Measurements from ENCODE around the gene DIAPH2.

The DIAPH2 gene

DNA sequence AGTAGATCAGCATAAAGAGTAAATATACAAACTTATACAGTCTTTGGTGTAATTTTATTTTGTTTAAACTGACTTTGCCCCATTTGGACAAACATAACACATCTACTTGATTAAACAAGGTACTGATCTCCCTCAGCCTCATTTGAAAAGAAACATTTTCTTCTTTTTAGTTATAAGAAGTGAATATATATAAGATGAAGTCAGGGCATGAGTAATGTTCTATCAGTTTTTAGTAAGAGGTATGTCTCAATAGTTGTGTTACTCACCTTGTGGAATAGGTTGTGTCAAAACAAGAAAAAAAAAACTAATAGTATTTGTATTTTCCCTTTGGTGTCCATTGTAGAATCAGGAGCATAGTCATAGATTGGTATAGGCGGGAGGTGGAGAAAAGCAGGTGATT, 526.4 kb downstream of the DIAPH2 start:
- DNase-seq, result no peak

DNA sequence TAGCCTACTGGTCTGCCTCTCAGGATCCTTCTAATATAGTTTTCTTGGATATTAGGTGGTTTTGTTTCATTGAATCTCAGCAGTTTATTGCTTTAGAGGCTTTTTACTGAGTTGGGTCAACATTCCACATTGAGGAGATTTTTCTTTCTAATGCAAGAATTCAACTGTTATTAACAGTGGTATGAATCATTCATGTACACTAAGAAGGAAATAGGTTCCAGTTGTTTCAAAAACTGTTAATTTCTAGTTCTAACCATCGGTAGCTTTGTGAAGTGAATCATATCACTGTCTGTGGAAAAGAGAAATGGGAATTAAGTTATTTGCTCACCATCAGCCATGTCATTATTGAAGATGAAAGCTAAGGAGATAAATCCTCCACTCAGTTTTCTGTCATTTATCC, 530.5 kb downstream of the DIAPH2 start:
- no peak for DNase-seq

DNA sequence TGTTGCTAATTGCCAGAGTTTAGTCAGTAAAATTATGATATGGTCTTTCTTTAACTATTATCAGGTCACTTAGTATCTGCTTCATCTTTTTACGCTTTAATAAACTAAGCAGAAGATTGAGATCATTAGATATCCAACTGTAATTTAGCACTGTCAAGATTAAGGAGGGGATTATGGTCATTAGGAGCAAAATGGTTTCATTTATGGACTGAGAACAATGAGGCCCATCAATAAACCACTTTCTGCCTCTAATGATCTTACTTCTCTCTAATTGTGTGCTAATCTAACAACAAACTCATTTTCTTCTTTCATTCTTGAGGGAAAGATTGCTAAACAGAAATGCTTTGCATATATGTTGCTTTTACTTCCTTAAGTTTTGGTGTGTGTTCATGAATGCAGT, 539.5 kb downstream of the DIAPH2 start:
- no peak for DNase-seq

DNA sequence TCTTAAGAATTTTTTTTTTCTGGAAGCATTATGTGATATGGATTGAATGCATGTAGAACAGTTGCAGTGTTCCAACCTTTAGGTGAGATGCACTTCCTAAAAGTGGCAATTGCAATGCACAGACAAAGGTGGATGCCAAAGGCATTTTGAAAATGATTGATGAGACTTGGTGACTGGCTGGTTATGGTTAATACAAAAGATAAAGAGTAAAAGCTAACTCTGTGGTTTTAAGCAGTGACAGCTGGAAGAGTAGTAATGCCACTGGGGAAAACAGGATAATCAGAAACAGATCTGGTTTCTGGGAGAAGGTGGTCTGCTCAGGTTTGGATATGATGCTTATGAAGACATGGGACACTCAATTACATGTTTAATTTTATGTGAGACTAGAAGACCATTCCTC, 544.7 kb downstream of the DIAPH2 start:
- no peak for DNase-seq

DNA sequence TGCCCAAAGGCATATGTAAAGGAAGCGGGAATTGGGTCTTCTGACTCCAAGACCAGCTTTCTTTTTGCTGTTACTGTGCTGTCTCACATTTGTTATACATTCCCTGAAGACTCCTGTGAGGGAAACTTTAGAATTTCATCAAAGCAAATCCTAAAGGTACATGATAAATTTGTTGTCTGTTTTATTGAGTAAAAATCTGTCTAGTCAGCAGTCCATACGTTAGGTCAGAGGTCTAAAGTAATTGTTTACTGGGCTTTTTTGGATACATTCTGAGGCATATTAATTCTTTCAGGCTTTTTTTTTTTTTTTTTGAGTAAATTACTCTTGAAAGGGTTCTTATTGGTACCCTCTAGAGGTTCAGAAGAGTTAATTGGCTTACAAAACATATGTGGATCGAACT, 546.3 kb downstream of the DIAPH2 start:
- no peak for DNase-seq

DNA sequence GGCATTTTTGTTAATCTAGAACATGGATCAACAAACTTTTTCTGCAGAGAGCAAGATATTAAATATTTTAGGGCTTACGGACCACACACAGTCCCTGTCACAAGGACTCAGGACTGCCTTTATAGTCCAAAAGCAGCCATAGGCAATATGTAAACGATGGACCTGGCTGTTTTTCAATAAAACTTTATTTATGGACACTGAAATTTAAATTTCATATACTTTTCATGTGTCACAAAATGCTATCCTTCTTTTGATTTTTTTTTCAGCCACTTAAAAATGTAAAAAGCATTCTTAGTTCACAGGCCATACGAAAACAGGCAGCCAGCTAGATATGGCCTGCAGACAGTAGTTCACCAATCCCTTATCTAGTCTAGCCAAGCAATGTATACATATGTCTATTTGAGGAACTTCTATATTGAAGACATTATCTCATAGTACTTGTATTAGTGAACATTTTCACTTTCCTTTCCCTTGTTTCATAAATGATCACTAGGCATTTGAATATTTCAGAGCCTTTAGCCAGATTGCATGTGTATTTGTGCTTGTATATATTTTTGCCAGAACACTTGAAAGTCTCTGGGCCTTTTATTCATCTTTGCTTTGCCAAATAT, 549.9 kb downstream of the DIAPH2 start:
- no peak for DNase-seq

DNA sequence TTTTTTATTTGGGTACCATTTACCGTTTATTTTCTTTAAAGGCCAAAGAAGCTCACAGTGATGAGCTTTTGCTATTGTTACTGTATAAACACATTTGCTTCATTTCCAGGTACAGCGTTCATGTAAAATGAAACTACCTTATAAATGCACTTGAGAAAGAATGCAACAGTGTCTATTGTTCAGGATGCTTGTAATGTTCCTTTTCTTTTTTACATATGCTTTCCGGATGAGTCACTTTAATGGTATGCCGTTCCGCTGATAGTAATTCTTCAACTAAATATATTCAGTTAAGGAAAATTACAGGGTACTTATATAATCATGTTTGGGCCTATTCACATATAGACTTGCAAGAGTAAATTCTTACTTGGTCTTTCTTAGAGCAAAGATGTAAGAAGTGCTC, 554.0 kb downstream of the DIAPH2 start:
- DNase-seq, result no peak

DNA sequence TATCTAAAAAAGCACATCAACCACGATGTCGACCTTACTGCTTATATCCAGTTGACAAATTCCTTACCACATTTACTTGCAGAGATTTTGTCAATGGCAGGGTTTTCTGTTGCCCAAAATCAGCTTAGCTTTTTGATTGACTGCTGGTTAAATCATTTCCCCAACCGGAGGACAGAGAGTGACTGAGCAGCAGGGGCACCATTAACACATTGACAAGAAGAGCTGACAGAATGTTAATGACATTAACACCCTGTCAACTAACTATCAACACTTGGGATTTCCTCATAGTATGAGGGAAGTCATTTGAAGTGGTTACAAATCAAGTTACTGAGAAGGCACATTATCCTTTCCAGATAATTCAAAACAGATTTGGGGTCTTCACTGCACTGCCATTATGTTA, 567.5 kb downstream of the DIAPH2 start:
- no peak for DNase-seq

DNA sequence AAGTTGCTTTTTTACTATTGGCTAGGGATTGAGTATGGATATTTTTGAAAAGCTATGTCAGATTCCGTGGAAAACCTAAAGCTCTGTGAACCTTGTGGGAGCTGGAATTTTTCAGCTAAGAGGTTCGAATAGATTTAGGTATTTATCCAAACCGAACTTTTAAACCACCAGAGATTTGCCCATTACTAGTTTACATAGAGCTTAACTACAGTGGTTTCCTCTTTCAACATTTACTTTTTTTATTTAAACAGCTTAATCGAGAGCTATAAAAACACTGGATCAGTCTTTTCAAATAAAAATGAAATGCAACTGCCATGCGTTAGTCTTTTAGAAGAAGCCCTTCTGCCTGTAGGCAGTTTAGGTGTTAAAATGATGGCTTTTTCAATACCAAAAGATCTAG, 576.0 kb downstream of the DIAPH2 start:
- peak in 1 of 2 experiments; percentile 27 for DNase-seq

DNA sequence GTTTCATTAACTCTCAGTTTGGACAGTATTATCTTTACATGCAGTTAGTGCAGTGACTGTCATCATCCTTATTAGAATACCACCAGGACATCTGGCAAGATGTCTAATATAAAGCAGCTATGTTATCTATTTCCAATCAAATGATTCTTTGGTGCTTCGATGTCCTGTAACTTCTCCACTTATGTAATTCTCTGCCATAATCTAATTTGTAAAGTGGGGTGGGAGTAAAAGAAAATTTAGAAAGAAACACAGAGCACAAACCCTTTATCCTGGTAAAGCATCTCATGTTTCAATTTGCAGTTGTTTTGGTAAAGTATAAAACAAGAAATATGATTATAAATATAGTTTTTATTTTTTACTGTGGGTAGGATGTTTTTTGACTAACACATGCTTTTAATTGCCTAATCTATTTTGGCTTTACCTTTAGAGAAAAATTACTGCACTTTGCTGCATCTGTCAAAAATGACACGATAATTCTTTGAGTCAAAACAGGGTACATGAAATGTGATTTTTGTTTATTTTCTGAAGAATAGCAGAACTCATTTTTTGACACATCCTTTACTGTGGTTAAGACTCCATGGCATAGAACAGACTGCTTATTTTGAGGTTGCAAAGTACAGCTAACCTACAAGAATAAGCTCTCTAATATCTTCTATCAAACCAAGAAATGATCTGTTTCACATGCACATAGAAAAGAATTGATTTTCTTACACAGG, 581.9 kb downstream of the DIAPH2 start:
- DNase-seq, result no peak

DNA sequence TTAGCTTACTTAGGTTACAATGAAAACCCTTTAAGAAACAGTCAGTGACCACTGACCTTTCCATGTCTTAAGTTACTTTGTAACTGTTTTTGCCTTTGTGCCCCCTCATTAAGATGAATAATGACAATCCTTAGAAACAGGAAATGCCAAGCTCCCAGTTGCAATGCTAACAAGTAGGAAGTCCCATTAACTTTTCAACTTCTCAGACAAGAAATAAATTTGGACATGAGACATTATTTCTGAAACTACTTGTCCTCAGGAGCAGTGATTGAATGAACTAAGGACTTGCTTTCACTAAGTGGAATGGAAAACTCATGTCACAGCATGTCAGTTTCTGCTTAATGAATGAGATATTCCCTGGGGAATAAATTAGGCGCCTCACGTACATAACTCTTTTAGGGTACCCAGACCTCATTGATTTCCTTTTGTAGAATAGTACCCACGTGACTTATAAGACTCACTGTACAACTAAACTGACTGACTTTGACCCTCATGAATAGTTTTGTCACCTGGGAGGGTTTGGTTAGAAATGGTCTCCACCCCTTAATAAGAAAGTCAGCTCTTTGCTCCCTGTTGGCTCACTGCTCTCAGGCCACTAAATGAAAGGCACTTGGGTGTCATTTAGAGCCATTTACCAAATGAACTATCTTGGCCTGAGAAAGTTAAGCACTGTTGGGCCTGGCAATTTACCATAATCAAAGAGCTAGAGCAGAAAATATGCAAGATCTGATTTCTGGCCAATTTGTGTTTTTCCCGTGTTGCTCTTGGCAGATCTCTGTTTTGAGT, 582.9 kb downstream of the DIAPH2 start:
- DNase-seq, result no peak

DNA sequence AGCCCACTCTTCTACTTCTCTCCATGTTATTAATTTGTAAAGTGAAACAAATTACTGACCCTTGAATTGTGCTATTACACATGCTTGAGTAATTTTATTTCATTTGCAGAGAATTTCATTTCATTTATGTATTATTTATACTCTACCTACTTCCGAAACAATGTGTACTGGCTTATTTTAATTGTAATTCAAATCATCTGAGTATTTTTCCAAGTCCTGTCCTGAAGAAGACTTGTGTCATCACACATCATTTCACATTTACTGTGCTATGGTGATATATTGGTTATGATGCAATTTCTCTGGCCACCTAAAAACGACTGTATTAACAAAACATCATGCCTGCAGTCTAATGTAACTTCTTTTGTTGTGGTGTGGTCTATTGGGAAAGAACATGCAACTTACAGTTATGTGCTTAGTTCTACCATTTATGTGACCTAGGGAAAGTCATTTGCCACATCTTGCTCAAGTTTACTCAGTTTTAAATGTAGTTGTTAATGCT, 583.6 kb downstream of the DIAPH2 start:
- no peak for DNase-seq

DNA sequence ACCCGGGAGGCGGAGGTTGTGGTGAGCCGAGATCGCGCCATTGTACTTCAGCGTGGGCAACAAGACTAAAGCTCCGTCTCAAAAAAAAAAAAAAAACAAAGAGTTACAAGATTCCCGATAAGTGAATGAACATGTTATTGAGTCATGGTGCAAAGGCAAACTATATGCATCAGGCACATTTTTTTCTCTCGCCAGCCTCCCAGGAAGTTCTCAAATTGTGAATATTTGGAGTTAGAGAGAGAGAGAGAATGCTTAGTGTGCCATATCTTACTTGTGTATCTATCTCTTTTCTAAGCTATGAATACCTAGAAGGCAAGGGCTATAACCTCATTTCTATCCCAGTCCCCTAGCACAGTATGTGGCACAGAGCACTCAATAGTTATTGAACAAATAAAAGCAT, 599.9 kb downstream of the DIAPH2 start:
- DNase-seq, result no peak

DNA sequence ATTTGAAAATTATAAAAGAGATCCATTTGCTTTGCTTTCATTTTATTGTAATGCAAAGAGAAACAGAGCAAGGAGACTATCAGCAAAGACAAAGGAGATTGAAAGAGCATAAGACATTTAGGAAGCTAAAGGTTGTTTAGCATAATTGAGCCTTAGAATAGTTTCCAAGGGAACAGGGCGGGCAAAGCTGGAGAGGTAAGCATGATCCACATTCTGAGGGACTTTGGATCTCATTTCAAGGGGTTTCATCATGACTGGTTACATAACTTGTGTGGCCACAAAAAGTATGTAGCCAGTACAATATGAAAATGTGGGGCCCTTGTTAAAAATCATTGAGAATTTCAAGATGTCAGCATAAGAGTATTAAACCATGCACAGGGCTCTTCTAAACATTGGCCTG, 605.6 kb downstream of the DIAPH2 start:
- DNase-seq, result no peak

DNA sequence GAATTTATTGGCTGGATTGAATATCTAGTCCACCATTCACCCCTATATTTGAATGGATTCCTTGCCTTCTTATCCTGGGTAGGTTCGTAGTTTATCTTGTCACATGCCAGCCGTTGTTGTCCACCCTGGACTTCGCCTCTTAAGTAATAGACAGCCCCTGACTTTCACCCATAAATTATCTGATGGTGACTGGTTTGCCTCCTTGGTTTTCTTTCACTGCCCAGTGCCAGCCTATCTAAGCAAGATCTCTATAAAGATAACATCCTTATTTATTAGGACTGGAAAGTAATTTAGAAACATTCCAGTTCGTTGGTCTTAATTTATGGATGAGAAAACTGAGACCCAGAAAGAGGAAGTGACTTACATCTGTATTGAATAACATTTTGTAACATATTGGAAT, 609.4 kb downstream of the DIAPH2 start:
- no peak for DNase-seq

DNA sequence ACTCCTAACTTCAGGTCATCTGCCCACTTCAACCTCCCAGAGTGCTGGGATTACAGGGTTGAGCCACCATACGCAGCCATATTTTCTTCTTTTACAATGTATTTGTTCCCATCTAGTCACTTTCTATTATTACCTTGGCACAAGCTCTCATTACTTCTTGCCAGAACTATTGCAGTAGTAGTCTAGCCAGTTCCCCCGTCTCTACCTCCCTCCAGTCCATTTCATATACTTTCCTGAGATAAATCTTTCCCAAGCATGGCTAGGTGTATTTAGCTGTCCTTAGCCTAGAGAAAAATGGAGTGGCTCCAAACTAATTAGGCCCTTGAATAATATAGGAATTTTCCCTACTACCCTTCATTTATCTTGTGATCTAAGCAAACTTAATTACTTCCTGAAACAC, 611.3 kb downstream of the DIAPH2 start:
- no peak for DNase-seq

DNA sequence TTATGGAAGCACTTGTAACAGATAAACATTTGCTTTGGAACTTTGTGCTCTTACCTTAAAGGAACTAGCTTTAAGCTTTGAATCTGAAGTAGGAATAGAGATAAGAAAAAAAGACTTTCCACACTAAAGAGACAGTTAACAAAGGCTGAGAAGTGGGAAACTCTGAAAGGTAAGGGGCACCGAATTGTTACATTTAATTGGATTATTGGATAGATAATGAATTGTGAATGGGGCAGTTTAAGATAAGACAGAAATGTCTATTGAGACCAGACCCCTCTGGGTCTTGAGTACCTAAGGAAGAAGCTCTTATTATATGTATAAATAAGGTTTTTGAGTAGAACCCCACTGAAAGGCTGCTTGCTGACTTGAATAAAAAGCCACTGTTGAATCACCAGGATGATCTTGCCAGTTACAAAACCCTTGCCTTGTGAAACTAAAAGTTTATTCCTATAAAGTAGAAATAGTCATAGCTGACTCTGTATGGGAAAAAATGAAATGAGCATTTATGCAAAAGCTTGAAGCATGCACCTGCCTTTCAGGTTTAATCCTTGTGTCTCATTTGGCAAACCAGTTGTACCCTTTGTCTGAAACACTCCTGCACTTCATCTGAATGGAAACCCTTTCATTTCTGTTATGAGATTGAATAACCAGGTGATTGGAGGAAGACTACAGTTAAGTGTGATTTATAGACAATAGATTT, 622.3 kb downstream of the DIAPH2 start:
- DNase-seq, result no peak

DNA sequence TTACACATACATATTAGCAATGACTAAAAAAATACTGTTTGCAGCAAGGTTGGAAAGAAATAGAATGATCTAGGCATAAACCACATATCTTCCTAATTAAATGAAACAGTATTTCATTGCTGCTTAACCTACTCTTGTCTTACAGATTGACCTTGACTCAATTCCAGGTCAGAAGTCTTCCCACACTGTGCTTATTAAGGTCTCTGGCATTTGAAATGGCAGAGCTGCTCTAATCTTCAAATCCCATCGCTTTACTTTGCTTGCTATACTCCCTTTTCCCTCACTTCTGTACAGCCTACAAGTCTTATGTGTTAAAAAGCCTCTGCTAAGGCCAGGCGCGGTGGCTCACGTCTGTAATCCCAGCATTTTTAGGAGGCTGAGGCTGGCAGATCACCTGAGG, 623.5 kb downstream of the DIAPH2 start:
- DNase-seq, result no peak

DNA sequence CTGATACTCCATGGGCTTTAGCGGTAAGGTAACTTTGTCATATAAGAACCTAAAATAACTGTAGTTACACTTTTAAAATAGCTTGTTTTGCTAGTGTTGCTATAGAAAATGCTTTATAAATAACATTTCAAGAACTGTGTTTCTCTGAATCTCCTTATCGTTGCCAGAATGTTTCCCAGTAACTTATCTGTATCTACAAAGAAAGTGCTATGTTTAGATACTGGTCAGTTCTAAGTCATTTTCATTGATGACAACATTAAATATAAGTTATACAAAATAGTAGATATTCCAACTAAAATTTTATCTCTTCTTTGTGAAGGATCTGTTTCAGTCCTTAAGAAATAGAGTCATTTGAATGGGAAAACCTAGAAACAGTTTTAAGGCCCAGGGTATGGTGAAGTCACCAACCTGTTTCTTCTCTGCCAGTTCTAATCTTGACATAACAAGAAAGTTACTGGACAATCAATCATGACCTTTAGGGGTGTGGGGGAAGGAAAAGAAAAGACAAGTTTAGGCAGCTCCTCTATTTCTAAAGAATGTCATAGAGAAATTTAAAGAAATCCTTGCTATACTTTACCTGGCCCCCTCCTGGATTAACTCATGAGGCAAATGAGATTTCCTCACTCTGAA, 625.0 kb downstream of the DIAPH2 start:
- DNase-seq, result no peak

DNA sequence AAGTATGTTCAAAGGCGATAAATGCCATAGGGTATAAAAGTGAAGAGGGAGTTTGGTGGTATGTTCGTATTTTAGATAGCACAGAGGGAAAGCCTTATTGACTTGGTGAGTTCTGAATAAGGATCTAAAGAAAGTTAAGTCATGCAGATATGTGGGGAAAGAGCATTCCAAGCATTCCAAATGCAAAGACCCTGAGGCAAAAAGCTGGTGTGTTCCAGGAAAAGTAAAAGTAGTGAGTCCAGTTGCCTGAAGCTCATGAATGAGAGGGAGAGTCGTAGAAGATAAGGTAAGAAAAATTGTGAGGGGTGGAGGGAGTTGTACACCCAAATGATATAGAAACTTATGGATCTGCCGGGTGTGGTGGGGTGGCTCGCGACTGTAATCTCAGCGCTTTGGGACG, 625.7 kb downstream of the DIAPH2 start:
- DNase-seq, result no peak

DNA sequence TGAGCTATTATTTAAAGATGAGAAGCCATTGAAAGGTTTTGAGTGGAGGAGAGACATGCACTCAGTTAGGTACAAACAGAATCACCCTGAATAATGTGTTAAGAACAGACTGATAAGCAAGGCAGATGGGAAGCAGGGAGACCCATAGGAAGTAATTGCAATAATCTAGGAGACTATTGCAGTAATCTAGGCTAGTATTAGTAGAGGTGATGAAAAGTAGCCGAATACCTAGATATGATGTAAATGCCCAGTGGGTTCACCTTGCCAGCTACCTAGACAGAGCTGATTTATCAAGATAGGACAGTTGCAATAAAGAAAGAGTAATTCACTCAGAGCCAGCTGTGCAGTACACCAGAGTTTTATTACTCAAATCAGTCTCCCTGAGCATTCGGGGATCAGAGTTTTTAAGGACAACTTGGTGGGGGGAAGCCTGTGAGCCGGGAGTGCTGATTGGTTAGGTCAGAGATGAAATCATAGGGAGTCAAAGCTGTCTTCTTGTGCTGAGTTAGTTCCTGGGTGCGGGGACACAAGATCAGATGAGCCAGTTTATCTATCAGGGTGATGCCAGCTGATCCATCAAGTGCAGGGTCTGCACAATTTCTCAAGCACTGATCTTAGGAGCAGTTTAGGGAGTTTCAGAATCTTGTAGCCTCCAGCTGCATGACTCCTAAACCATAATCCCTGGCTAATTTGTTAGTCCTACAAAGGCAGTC, 626.6 kb downstream of the DIAPH2 start:
- no peak for DNase-seq

DNA sequence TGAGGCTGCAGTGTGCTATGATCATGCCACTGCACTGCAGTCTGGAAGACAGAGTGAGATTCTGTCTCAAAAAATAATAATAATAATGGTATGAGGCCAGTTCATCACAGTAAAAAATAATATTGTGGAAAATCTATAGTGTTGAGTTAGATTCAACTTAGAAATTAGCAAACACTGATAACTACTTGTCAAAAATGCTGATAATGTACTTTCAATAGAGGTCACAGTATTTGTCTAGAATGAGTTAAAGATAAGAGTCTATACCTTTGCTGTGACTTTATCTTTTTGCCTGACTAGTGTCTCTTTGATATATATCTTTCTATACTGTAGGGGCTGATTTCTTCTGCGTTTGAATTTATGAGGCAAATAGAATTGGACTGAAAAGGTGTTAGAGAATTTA, 629.7 kb downstream of the DIAPH2 start:
- DNase-seq, result no peak

Data from NCI-H1930 (cell line).